Left lobe of liver (tissue), 2 donors: ENCODE results near the gene NTN4. TPM values are rescaled to one million over a fixed set of nuclear protein-coding genes. Genes with fewer than 3 reads are reported as not detected.
A peak's percentile ranks its signal among the peaks of the same experiment; 100 is the strongest.
"Not testable (repeated sequence)": the region's sequence is repeated elsewhere in the genome, so short reads cannot be mapped to it uniquely, and the experiment has no call there.

ENCODE experiments used
- ATAC-seq: fragments of 200-7000 bp; cut with Tn5 transposase; one replicate; pipeline ENCODE4 v1.9.1; 2020; ENCODE audit warnings: mild to moderate bottlenecking, moderate library complexity
- DNase-seq: peaks from one replicate; pipeline ENCODE4 v3.0.0-alpha.2; 2020; ENCODE audit warnings: low spot score
- total RNA-seq: library from RNA; stranded (reverse); gene quantifications from one replicate; pipeline ENCODE4 v1.2.1, GENCODE V29; 2021
- donor health status: DM: no; HTN: no; CAD: no; lungs with moderate emphysema.
- donor health status: DM: no; HTN: yes; CAD: no.

NTN4 gene
- total RNA-seq, 1 donor from 2014 or later: 20.7 TPM

DNA sequence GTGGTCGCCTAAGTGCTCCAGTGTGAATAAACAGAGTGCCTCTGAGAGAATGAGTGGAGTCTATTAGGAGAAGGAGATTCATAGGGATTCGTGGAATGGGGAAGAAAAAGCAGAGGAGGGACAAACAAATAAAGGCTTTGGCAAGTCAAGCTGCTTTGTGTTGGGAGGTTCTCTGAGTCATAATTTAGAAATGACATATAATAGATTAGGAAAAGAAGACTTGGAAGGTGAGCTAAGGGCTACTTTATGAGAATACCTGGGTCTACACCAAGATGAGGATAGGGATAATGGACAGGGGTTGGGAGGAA, 6.4 kb upstream of the NTN4 start:
- DNase-seq: no peak
- ATAC-seq: no peak

DNA sequence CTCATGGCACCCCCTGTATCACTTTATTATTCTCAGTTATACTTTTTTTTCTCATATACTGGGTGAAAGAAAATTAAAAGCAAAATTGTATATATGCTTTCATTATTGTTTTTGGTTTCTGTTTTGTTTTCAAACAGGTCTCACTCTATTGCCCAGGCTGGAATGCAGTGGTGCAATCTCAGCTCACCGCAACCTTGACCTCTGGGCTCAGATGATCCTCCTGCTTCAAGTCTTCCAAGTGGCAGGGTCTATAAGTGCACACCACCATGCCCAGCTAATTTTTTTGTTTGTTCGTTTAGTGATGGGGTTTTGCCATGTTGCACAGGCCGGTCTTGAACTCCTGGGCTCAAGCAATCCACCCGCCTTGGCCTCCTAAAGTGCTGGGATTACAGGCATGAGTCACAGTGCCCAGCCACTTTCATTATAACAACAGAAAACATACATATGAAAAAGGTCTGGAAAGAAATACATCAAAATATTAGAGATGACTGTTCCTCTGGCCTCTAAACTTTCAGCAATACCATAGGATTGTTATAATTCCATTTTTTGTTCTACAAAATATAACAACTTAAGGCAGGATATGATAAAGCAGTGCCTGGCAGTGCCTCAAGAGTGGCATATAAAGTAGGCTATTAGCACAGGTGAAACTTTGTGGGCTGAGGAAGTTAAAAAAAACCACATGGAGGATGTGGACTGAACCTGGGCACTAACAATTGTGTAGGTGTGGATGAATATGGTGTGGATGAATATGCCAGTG, 5.8 kb upstream of the NTN4 start:
- DNase-seq (peak; percentile 51), ATAC-seq (peak; percentile 81)

DNA sequence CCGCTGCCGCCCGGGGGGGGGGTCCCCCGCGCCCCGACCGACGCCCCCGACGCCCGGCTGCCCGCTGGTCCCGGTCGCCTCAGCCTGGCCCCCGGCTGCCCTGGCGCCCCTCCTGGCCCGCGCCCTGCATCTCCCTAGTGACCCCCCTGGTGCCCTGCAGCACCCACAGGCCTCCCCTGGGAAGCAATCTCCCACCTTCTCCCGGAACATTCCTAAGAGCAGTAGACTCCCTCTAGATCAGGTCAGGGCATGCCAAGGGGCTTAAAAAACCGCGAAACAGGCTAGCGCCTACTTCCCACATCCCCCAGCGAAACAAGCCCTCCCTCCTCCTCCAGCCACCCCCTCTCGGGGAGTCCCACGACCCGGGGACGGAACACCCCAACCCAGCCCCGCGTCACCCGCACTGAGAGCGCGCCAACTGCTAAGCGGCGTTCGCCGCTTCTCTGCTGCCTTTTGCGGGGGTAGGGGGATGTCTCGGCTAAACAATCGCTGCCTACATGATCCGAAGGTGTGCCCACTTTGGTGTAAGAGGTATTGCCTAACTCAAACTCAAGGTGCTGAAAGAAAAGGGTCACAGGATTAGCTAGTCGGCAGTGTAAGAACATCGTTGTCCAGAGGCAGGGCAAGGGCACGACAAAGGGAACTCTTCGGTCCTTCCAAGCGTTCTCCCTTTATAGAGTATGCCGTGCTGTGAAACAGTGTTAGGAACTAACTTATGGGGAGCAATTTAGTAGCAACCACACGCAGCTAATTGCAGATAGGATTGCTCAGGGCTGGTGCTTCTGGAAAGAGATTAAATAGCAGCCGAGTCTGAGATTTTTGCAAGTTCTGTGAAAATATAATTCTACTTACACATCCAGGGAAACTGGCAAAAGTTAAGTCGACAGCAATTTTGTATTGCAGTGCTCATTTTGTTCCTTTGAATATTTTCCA, 619 bp upstream of the NTN4 start:
- peak; percentile 53 for DNase-seq

DNA sequence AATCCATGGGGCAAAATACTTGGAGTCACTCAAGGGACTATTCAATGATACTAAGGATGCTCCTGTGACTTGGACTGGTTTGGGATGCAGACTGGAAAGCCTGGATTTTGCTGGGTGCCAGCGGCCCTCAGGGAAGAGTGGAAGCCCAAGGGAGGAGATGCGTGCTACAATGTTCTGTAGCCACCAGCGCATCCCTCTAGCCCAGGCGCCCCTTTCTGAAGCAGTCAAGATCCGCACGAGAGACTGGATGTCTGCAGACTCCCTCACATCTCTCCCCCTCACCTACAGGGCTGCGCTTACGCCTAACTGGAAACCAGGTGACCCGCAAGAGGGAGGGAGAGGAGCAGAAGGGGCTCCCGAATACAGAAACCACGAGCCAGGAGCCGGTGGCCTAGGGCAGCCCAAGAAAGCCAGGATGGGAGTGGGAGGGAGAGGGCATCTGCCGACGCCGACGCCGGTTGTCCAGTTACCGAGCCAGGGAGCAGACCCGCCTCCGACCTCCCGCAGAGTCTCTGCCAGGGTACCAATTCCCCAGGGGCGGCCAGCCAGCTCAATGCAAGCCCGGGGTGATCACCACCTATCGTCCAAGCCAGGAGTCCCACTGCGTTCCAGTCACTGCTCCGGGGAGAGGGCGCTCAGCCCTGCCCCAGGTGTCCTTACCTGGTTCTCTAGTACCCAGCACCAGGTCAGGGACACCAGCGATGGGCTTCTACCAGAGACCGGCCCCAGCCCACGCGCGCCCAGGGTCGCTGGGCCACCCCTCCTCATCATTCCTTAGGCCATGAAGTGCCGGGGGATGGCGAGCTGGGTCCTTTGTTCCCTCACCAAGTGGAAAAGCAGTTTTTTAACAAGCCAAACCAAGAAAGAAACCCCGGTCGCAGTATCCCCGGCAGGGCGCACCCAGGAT, 1.2 kb downstream of the NTN4 start:
- peak; percentile 54 for DNase-seq
- peak; percentile 45 for ATAC-seq

More for the DNA sequence above, 619 bp upstream of the NTN4 start:
- ATAC-seq: peak; percentile 53

DNA sequence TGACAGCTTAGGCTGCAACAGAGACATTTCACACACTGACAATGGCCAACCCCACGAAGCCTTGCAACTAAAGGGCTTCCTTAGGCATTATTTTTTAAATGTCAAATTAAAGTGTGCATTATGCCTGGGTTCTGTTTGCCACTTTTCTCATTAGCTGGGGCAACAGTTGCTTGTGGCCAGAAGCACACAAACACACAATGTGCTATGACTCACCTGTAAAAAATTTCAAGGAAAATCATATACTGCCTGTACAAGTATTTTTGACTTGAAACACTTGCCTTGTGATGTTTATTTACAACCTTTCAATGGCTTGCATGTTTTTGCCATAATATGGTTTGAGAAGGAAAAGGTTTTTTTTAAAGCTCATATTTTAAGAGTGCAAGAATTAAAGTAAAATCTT, 1.9 kb downstream of the NTN4 start:
- DNase-seq: no peak
- ATAC-seq: no peak

DNA sequence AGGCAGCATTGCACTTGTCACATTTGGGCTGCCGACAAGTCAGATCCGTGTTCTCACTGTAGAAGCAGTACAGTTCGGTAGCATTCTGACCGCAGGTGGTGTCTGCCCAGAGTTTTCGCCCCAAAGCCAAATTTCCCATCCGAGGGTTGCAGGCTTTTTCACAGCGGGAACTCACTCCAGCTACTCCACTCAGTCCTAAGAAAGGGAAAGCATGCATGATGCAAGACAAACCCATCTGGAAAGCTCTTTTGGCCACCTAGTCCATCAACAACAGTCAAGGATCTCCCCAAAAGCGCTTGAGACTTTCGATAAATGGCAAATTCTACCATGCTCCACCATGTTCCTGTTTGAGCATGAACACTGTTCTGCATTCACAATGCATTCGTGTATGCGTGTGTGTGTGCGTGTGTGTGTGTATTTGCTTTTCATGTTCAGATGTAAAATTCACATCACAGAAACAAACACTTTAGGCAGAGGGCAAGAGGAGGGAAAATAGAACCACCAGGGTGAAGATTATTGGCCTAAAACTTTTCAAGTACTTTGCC, 3.2 kb downstream of the NTN4 start:
- no peak for ATAC-seq
- no peak for DNase-seq

DNA sequence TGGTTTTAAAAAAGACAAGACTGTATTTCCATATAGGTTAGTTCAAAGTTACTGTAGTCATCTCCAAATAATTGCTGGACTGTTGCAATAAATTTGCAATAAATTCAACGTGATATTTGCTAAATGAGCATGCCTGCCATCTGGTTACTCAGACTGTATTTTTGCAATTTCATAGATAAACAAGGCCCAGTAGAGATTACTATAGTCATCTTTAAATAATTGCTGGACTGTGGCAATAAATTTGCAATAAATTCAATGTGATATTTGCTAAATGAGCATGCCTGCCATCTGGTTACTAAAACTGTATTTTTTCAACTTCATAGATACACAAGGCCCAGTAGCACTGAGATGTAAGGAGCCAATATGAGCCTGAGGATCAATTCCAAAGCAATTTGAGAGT, 5.6 kb downstream of the NTN4 start:
- DNase-seq (no peak), ATAC-seq (no peak)

DNA sequence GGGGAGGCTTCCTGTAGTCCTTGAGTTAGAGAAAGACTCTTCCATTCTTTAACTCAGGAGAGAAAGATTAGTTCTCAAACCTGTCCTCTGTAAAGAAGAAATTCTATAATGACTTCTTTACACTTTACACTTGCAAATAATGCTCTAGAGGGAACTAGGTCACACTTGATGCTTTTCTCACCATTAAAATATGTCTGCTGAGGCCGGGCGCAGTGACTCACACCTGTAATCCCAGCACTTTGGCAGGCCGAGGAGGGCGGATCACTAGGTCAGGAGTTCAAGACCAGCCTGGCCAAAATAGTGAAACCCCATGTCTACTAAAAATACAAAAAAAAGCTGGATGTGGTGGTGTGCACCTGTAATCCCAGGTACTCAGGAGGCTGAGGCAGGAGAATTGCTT, 6.3 kb downstream of the NTN4 start:
- DNase-seq (no peak), ATAC-seq (no peak)

DNA sequence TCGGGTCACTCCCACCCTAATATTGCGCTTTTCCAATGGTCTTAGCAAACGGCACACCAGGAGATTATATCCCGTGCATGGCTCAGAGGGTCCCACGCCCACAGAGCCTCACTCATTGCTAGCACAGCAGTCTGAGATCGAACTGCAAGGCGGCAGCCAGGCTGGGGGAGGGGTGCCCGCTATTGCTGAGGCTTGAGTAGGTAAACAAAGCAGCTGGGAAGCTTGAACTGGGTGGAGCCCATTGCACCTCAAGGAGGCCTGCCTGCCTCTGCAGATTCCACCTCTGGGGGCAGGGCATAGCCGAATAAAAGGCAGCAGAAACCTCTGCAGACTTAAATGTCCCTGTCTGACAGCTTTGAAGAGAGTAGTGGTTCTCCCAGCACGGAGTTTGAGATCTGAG, 15.1 kb downstream of the NTN4 start:
- not testable (repeated sequence) for ATAC-seq, DNase-seq

DNA sequence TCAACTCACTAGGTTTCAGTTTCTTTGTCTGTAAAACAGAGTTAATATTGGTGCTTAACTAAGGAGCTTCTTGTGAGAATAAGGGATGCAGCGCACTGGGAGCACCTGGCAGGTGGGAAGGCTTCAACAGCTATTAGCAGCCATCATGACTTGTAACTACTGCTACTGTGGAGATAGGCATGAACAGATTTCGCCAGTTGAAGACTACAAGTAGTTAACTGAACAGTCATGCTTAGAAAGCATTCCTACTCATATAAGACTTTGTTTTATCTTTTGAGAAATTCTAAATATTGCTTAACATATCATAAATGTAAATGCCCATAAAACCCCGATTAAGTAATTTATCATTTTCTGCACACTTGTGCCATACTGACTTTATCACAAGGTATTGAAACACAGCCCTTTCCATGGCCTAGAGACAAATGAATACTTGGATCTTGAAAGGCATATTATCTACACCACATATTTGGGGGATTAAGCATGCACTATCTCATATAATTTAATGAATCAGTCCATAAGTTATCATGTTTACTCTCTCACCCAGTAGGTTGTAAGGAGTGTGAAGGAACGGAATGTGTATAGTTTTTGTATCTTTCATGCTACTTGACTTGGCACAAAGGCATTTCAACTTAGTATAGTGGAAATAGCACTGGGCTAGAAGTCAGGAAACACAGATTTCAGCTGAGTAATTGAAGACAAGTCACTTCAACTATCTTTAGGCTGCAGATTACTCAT, 16.1 kb downstream of the NTN4 start:
- ATAC-seq: no peak
- DNase-seq: no peak

DNA sequence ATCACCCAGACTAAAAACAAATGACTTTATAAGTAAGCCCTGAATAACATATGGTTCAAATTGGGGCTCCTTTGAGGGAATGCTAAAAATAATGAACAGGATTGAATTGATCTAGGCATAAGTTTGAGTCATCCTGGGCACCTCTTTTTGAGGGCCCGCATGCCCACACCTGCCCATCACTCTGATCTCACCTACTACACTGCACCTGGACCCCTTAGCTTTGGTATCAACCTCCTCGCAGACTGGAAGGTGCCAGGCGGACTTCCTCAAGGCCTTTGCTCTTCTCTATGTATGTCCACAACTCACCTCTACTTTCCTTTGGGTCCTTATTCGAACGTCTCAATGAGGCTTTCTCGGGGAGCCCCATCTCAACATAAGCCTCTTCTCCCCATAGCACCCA, 17.2 kb downstream of the NTN4 start:
- ATAC-seq: no peak

DNA sequence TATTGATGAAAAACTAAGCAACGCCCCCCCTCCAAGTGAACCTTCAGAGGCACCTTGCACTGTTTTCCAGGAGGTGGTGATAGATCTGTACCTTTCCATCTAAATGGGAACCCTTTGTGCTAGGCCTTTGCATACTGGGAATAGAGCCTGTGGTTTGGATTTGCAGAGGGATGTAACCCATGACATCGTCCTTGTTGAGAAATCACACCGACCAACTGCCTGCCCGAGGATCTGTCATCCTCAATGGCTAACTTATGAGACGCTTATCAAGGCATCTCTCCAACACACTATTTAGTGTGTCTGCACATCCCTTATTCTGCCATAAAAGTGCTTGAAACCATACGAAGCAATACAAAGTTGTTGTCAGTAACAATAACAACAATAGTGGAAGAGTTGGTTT, 22.9 kb downstream of the NTN4 start:
- ATAC-seq (no peak), DNase-seq (no peak)

More for the DNA sequence above, 17.2 kb downstream of the NTN4 start:
- DNase-seq: no peak

DNA sequence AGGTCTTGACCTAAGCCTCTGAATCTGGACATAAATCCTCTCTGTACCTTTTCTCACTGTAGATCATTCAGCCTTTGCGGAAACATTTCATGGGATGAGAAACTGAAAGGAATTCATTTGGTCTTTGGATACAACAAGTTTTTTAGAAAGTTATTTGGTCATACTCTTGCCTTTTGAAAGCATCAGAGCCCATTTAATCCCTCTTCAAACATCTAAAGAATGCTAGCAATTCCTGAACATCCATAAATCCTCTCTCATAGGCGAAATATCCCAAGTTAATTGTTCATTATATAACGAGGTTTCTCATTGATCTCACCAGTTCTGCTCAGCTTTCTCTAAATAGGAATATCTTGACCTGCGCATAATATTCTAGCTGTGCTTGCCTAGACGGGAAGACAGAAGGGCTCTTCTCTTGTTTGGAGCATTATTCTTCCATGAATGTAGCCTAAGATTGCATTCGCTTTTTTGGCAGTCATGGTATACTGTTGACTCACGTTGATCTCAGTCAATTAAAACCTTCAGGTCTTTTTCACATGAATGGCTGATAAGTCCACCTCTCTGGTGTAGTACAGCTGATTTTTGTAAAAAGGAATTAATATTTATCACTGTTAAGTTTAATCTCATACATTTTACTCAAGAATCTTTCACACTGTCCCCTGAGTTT, 24.1 kb downstream of the NTN4 start:
- no peak for ATAC-seq
- DNase-seq: no peak

DNA sequence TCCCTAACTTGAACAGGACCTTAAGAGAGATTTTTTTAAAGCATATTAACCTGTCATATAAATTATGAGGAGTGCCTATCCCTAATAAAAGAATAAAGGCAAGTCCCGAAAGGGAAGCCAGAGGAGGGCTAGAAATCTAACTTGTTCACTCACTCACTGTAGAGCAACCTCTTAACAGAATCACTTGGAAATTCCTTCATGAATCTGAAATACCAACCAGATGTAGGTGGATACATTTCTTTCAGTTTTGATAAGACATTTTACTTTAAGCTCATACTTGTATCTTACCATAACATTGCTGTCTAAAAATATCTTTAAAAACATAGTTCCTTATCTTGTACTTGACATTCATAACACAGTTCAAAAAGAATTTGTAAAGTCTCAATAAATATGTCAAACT, 25.7 kb downstream of the NTN4 start:
- DNase-seq (no peak), ATAC-seq (no peak)

DNA sequence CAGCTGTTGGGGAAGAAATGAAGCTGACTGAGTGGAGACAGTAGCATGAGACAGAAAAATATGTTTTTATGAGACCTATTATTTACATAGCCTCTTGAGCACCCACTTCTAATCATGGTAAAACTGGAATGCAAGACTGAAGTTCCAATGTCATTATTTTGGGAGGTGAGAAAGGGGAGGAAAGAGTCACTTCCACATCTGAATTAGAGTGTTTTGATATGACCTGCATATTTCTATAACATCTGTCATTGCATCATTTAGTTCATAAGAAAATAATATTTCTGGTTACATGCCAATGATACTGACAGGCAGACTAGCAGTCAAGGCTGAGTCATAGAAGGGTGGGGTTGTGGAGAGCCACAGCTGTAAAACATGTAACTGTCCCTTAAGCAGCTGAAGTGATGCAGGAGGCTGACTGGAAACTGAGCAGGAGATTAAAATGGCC, 26.7 kb downstream of the NTN4 start:
- DNase-seq: no peak
- ATAC-seq: no peak

DNA sequence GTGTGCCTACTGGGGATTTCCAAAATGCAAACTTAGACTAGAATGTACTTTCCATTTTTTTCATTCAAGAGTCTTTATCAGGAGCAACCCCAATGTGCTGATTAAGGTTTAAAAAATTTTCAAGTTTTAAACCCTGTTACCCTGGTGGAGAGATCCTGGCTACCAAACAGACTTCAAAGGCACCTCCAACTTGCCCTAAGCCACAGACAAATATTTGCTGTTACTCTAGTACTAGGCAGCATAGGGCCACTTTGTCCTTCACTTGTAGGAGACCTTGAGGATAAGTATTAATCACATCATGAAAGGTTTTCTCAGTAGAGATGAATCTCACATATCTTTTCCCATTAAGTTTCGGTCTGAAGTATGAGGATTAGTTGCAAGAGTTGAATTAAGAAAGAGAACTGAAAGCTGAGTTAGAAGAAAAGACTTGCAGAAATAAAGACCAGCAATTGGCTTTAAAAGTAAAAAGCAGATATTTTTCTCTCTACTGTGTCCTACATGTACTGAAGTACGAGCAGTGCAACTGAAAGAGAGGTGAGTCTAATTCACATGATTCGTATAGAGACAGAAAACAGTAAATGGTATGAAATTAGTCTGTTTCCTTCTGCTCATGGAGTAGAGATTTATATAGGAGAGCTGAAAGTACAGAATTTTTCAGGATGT, 28.3 kb downstream of the NTN4 start:
- DNase-seq (no peak), ATAC-seq (peak; percentile 71)

DNA sequence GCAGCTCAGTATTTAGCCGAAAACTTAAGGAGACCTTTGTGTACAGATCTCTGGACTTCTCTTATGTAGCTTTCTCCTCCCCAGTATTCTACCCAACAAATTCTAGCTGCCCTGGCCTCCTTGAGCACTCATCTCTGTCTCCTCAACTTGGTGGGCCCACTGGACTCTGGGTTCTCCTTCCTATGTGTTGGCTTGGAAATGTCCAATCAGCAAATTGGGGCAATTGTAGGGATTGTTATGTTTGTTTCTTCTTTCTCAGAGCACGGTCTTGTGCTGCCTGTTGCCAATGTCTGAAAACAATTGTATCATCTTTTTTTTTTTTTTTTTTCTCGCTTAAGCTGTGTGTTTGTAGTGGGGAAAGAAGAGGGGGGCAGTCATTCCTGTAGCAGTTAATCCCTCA, 30.2 kb downstream of the NTN4 start:
- DNase-seq: no peak
- ATAC-seq: no peak

DNA sequence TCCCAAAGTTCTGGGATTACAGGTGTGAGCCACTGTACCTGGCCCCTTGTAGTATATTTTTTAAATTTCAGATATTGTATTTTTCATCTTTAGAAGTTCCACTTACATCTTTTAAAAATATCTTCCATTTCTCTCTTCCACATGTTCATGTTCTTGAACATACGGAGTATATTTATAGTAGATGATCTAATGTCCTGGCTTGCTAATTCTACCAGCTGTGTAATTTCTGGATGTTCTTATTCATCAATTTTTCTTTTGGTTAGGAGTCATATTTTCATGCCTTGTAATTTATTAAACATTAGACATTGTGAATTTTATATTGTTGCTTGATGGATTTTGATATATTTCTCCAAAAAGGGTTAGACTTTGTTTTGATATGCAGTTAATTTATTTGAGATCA, 30.8 kb downstream of the NTN4 start:
- ATAC-seq (no peak), DNase-seq (no peak)

DNA sequence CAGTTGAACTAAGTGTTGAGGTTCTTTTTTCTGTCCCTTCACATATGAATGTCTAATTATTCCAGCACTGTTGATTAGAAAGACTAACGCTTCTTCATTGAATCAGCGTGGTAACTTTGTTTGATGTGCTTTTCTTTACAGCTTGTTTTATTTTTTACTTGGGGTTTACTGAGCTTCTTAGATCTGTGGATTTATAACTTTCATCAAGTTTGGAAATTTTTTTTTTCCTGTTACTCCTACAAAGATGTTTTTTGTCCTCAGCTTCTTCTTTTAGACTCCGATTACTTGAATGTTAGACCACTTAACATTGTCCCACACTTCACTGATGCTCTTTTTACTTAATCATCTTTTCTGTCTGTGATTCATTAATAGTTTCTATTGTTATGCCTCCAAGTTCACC, 31.5 kb downstream of the NTN4 start:
- DNase-seq (no peak), ATAC-seq (no peak)
